B cell (primary cell): ENCODE data around the gene TMED5.

Experiments used
- EZH2 ChIP-seq: IDR thresholded peaks from 2 replicates; pipeline ENCODE4 v1.6.1; 2012; ENCODE audit warnings: borderline replicate concordance, low read depth, mild to moderate bottlenecking, moderate library complexity, low read length; ENCODE audit not compliant: insufficient read depth, poor library complexity, severe bottlenecking
- TF ChIP-seq, protein P1 (sequence below): fragments of 200-600 bp; IDR thresholded peaks from one replicate; pipeline ENCODE4 v1.8.0; 2022; ENCODE audit warnings: antibody characterized with exemption, mild to moderate bottlenecking

DNA sequence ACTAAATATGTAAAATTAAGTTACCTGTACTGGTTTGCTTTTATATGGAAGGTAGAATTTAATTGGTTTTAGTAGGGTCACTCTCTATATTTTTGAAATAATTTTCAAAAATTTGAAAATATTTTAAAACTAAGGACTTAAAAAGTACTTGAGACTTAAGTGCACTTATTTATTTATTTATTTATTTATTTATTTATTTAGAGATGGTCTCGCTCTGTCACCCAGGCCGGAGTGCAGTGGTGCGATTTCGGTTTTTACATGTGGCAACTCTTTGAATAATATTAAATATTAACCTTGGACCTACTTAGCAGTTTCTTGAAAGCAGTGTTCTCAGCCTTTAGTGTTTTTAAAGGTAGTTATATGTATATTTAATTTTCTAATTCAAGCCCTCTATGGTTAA lies 36.4 kb downstream of the TMED5 start:
- TF ChIP-seq, protein P1, sequence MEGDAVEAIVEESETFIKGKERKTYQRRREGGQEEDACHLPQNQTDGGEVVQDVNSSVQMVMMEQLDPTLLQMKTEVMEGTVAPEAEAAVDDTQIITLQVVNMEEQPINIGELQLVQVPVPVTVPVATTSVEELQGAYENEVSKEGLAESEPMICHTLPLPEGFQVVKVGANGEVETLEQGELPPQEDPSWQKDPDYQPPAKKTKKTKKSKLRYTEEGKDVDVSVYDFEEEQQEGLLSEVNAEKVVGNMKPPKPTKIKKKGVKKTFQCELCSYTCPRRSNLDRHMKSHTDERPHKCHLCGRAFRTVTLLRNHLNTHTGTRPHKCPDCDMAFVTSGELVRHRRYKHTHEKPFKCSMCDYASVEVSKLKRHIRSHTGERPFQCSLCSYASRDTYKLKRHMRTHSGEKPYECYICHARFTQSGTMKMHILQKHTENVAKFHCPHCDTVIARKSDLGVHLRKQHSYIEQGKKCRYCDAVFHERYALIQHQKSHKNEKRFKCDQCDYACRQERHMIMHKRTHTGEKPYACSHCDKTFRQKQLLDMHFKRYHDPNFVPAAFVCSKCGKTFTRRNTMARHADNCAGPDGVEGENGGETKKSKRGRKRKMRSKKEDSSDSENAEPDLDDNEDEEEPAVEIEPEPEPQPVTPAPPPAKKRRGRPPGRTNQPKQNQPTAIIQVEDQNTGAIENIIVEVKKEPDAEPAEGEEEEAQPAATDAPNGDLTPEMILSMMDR: no peak
- TF ChIP-seq EZH2: no peak
